ACHN (cell line): ENCODE data around the gene LMNTD2.

Experiments used
- DNase-seq: peaks from one replicate; pipeline ENCODE4 v3.0.0-alpha.2; 2015
- in situ Hi-C: cut with HindIII; loops from 2 replicates; pipeline ENCODE4 v1.10.0; 2017; ENCODE audit warnings: low sequenced_read_pairs, low pct_ligation_motif_present, low pct_unique_long_range_greater_than_20kb

The LMNTD2 gene

DNA sequence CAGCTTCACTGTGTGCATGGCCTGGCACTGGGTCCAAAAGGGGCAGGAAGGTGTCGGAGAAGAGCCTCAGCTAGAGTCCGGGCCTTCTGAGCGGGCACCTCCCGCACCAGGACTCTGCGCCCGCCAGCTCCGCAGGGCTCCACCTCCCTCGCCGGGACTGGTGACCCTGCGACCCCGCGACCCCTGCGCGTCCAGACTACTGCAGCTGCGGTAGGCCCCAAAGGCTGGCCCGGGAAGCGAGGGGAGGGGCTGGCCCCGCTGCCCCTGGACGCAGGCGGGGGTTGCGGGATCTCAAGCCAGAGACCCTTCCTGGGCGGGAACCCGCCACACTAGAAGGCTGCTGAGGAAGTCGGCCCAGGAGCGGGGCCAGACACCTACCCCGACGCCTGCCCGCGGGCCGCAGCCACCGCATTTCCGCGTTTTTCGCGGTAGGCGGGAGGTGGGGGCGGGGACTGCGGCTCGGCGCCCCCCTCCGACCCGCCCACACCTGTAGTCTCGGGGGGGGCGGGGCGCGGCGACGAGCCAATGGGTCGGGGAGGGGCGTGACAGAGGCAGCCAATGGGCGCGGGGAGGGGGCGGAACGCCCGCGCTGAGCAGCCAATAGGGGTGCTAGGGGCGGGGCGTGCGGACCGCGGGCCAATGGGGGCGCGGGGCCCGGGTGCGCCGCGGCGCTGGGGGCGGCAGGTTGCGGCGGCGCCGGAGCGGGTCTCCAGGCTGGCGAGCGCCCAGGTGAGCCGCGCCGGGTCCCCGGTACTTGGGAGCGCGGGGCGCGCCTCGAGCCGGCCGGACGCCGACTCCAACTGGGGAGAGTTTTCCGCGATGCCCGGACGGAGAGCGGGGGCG is at the start of gene LMNTD2, which contains the start of gene RASSF7:
Gene LMNTD2, minus strand, starts transcription at position 434 of the 843 bp plus-strand sequence. Its CDS starts 22 bp downstream, at position 412.
Gene RASSF7, plus strand, starts transcription at position 666 of the 843 bp plus-strand sequence. CDS start 799 bp downstream, outside the sequence.
- in situ Hi-C loops = no loop called here
- DNase-seq = peak; percentile 84

- DNase-seq = no peak
- in situ Hi-C loops = no loop called here
Measured at GRCh38 chr11:609341-609811, 48.8 kb upstream of the LMNTD2 start.

DNA sequence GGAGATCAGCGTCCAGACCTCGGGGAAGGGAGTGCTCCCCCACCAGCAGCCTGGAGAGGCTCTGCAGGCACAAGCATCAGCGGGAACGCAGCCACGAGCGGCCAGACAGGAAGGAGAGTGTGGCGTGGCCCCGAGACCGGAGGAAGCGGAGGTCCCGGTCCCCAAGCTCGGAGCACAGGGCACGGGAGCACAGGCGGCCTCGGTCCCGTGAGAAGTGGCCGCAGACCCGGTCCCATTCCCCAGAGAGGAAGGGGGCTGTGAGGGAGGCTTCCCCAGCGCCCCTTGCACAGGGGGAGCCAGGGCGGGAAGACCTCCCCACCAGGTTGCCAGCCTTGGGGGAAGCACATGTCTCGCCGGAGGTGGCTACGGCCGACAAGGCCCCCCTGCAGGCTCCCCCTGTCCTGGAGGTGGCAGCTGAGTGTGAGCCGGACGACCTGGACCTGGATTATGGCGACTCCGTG is 48.3 kb upstream of the LMNTD2 start:
- no peak for DNase-seq
- in situ Hi-C loops = no loop called here

DNA sequence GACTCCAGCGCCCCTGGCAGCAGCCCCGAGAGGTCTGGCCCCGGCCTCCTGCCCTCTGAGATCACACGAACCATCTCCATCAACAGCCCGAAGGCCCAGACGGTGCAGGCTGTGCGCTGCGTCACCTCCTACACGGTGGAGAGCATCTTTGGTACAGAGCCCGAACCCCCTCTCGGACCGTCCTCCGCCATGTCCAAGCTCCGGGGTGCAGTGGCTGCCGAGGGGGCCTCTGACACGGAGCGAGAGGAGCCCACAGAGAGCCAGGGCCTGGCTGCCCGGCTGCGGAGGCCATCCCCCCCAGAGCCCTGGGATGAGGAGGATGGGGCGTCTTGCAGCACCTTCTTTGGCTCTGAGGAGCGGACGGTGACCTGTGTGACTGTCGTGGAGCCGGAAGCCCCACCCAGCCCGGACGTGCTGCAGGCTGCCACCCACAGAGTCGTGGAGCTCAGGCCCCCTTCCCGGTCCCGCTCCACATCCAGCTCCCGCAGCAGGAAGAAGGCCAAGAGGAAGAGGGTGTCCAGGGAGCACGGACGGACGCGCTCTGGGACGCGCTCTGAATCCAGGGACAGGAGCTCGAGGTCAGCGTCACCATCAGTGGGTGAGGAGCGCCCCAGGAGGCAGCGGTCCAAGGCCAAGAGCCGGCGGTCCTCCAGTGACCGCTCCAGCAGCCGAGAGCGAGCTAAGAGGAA is 47.6 kb upstream of the LMNTD2 start:
- in situ Hi-C loops = no loop called here
- DNase-seq = no peak

- DNase-seq = no peak
- in situ Hi-C loops = no loop called here
Measured at GRCh38 chr11:607020-607780, 46.7 kb upstream of the LMNTD2 start.

DNA sequence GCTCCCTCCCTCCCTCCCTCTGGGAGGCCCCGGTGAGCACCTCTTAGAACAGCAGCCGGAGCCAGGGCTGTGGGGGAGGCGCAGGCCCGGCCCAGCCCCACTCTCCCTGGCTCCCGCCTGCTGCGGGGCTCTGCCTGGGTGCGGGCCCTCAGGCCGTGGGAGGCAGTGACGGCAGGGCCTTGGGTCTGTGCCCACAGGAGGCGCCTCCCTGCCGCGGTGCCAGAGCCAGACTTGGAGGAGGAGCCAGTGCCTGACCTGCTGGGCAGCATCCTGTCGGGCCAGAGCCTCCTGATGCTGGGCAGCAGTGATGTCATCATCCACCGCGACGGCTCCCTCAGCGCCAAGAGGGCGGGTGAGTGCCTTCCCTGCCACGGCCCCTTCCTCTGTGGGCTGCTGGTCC is 45.7 kb upstream of the LMNTD2 start:
- in situ Hi-C loops = no loop called here
- no peak for DNase-seq

DNA sequence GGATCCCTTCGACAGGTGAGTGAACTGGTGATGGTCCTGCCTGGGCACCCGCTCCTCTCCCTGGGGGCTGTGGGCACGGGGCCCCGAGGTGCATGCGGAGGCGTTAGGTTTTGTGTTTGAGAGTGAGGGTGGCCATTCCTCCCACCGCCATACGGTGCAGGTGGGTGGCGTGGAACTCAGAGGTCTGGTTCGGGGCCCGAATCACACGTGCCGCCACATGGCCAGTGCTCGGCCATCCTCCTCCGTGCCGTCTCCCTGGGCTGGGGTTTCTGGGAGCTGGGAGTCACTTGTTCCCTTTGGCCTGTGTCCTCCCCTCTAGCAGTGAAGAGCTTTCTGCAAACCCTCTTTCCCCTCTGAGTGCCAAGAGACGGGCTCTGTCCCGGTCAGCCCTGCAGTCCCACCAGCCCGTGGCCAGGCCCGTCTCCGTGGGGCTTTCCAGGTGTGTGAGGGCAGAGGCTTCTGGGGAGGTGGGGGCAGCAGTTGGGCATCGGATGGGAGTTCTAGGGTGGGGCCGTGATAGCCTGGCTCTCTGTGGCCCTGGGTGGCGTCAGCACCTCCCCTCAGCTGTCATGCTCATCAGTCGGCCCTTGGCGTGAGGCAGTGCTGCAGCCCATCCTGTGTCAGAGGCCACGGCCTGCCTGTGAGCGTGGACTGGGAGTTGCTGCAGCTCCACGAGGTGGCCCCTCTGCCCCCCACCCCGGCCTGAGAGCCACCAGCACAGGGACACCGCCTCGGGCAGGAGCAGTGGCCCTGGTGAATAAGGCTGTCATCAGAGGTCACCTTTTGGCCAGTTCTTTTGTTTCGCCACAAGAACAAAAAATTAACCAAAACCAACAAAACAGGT is 45.0 kb upstream of the LMNTD2 start:
- in situ Hi-C loops = no loop called here
- no peak for DNase-seq

GRCh38 chr11:603154-603553 is 42.6 kb upstream of the LMNTD2 start:
- DNase-seq = no peak
- in situ Hi-C loops = no loop called here

- DNase-seq = no peak
- in situ Hi-C loops = no loop called here
Measured at GRCh38 chr11:601573-602245, 41.2 kb upstream of the LMNTD2 start.

DNA sequence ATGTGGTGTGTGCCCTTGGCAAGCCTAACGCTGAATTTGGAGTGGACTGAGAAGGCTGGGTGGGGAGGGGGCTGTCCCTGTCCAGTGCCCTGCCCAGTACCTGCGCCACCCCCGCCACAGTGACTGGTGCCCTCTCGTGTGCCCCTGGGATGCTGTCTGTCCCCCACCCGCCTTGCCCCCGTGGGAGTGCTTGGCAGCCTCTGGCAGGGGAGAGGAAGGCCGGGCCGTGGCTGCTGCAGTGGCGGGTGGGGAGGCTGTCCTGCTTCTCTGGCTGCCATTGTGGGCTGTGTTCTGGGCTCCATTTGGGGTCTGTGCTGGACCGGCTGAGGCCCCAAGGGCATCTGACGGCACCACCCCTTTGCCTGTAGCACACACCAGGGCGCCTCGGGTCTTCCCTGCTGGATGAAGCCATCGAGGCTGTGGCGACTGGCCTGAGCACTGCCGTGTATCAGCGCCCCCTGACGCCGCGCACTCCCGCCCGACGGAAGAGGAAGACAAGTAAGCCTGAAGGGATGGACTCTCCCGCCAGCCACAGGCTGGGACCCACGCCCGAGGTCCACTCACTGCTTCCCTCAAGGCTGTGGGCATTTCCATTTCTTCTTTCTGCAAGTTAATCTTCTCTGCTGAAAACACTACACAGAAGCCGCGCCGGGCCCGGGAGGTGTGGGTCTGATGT is 37.6 kb upstream of the LMNTD2 start:
- in situ Hi-C loops = no loop called here
- no peak for DNase-seq

DNA sequence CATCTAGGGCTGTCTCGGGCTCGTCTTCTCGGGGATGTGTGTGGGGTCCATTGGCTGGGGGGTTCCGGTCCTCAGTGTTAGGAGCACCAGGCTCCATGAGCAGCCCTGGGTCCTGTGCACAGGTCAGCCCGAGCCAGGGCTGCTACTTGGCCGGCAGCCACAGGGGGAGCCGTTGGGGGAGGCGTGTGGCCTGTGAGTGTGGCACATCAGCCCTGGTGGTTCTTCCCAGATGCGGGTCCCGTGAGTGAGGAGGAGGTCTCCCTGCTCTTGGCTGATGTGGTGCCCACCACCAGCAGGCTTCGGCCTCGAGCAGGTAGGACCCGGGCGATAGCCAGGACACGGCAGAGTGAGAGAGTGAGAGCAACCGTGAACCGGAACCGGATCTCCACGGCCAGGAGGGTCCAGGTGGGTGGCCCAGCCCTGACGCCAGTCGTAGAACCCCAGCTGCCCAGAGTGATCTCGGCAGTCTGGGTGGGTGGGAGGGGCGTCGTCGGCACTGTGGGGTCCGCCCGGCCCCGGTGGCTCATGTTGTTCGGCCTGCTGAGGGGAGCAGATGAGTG is 36.7 kb upstream of the LMNTD2 start:
- DNase-seq = no peak
- in situ Hi-C loops = no loop called here

DNA sequence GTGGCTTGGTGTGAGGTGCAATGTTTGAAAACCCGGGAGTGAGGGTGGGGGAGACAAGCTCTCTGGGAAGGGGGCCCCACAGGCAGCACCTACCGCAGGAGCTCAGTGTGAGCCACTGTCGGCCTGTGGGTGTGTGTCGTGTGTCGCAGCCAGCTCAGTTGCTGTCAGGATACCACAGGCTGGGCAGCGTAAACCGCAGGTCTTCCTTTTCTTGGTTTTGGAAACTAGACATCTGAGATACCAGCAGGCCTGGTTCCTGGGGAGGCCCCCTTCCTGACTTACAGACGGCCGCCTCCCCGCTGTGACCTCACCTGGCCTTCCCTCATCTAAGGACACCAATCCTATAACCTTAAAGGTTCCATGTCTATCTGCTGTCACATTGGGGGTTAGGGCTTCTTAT is 35.8 kb upstream of the LMNTD2 start:
- no peak for DNase-seq
- in situ Hi-C loops = no loop called here

DNA sequence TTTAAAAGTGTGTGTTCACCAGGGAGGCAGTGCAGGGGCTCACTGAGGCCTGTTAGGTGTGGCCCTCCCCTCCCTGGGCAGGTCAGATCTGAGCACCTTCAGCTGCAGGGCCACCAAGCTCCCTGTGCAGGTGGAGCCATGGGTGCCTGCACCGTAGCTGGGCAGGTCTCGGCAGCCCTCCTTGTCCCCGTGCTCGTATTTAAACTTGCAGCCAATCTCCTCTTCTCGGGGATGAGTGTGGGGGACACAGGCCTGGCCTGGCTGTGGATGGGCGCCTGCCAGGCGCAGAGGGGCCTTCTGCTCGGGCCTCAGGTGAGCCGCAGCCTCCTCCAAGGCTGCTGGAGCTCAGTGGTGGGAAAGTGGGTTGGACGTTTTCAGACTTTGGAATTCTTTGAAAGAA is 34.9 kb upstream of the LMNTD2 start:
- in situ Hi-C loops = no loop called here
- no peak for DNase-seq

DNA sequence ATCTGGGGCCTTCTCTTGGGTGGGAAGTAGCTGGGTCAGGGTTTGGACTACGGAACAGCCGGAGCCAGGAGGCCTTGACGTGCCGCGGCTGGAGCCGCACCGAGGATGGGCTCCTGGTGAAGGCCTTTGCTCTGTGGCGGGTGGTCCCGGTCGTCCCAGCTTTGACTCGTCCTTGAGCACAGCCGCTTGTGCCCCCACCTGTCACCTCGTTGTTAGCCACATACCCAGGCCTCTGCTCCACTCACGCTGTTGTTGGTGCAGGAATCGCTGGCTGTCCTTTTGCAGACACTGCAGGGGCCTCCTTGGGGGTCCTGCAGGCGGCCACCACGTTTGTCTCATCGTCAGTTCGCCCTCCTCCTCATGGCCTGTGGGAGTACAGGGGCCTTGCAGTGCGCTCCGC is 32.8 kb upstream of the LMNTD2 start:
- no peak for DNase-seq
- in situ Hi-C loops = no loop called here

- no peak for DNase-seq
- in situ Hi-C loops = no loop called here
Measured at GRCh38 chr11:592918-593317, 32.4 kb upstream of the LMNTD2 start.

GRCh38 chr11:592501-592900 is 32.0 kb upstream of the LMNTD2 start:
- no peak for DNase-seq
- in situ Hi-C loops = no loop called here

DNA sequence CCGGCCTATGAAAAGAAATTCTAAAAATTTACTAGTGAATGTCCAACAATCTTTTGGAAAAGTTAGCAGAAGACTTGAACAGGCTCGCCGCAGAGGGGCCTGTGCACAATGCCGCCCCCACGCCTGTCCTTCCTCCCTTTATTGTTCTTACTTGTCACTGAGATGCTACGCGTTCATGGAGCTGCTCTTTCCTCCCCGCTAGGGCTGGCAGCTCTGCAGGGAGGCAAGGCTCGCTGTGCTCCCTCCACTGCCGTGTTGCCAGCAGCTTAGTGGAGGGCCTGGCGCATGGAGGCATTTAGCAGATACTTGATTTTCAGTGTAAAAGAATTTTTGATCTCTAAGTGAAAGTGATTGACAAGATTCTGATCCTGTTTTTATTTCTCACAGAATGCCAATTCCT is 30.5 kb upstream of the LMNTD2 start:
- no peak for DNase-seq
- in situ Hi-C loops = no loop called here
